ENCODE measurements around the gene ANO4.

DNA sequence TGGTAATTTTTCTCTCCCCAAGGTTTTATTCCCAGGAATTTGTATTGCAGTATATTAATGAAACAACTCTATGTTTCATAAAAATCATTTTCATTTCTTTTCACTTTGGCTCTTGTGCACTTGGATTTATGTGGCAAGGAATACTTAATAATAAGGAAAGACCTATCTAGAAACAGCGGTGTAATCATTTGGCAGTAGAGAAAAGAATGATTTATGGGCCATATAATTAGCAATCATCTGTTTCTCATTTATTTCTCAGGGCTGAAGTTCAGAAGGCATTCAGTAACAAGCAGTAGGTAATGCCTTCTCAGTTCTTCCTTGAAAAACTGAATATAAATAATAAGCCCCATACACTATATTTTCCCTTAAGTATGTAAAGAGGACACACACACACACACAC, 172.6 kb downstream of the ANO4 start:
- TF ChIP-seq, protein P1, sequence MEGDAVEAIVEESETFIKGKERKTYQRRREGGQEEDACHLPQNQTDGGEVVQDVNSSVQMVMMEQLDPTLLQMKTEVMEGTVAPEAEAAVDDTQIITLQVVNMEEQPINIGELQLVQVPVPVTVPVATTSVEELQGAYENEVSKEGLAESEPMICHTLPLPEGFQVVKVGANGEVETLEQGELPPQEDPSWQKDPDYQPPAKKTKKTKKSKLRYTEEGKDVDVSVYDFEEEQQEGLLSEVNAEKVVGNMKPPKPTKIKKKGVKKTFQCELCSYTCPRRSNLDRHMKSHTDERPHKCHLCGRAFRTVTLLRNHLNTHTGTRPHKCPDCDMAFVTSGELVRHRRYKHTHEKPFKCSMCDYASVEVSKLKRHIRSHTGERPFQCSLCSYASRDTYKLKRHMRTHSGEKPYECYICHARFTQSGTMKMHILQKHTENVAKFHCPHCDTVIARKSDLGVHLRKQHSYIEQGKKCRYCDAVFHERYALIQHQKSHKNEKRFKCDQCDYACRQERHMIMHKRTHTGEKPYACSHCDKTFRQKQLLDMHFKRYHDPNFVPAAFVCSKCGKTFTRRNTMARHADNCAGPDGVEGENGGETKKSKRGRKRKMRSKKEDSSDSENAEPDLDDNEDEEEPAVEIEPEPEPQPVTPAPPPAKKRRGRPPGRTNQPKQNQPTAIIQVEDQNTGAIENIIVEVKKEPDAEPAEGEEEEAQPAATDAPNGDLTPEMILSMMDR (IDR thresholded peaks at IDR 0.05 in 4 of 5, conservative IDR thresholded peaks at IDR 0.05 in 1 of 5), result no peak
- no peak for TF ChIP-seq POLR2A (IDR thresholded peaks at IDR 0.05)

Data from gastrocnemius medialis (tissue), 4 donors.